SK-N-SH (cell line): ENCODE results near the gene PDE2A.

Experiments
- CHD2 ChIP-seq: fragments of 150-350 bp; IDR thresholded peaks from 2 replicates; pipeline ENCODE4 v1.6.1; 2018; ENCODE audit warnings: low read length; ENCODE audit not compliant: partially characterized antibody
- EZH2phosphoT487 ChIP-seq: fragments of 200-600 bp; sonication (generic); IDR thresholded peaks from 2 replicates; pipeline ENCODE4 v1.6.1; 2017; ENCODE audit warnings: low read depth, mixed run types, mild to moderate bottlenecking, antibody characterized with exemption, moderate library complexity, borderline replicate concordance
- MXI1 ChIP-seq: IDR thresholded peaks from 2 replicates; pipeline ENCODE4 v1.6.1; 2012; ENCODE audit warnings: mild to moderate bottlenecking, low read depth, low read length, improper control_type of control experiment
- POLR2AphosphoS5 ChIP-seq: IDR thresholded peaks from 2 replicates; pipeline ENCODE4 v1.6.1; 2012; ENCODE audit warnings: low read depth, low read length
- TAF1 ChIP-seq: IDR thresholded peaks from 2 replicates; pipeline ENCODE4 v1.6.1; 2012; ENCODE audit warnings: low read depth, mild to moderate bottlenecking, low read length, moderate library complexity, borderline replicate concordance
- TF ChIP-seq, protein P1 (sequence below): fragments of 200-600 bp; sonication (generic); IDR thresholded peaks from 2 replicates; pipeline ENCODE4 v1.6.1; 2017; ENCODE audit warnings: antibody characterized with exemption, mild to moderate bottlenecking, moderate library complexity

GRCh38 chr11:72682858-72683243 is 8.6 kb upstream of the PDE2A start:
- TF ChIP-seq, protein P1, sequence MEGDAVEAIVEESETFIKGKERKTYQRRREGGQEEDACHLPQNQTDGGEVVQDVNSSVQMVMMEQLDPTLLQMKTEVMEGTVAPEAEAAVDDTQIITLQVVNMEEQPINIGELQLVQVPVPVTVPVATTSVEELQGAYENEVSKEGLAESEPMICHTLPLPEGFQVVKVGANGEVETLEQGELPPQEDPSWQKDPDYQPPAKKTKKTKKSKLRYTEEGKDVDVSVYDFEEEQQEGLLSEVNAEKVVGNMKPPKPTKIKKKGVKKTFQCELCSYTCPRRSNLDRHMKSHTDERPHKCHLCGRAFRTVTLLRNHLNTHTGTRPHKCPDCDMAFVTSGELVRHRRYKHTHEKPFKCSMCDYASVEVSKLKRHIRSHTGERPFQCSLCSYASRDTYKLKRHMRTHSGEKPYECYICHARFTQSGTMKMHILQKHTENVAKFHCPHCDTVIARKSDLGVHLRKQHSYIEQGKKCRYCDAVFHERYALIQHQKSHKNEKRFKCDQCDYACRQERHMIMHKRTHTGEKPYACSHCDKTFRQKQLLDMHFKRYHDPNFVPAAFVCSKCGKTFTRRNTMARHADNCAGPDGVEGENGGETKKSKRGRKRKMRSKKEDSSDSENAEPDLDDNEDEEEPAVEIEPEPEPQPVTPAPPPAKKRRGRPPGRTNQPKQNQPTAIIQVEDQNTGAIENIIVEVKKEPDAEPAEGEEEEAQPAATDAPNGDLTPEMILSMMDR: no peak
- TF ChIP-seq POLR2AphosphoS5: no peak
- no peak for TF ChIP-seq EZH2phosphoT487
- TF ChIP-seq TAF1: no peak
- TF ChIP-seq CHD2: no peak
- TF ChIP-seq MXI1: no peak
